Suprapubic skin (tissue), 4 donors: Measurements from ENCODE around the gene ULBP3. TPM values are rescaled to one million over a fixed set of nuclear protein-coding genes. Genes with fewer than 3 reads are reported as not detected.
"Not testable (repeated sequence)": the region's sequence is repeated elsewhere in the genome, so short reads cannot be mapped to it uniquely, and the experiment has no call there.

Experiments used
- DNase-seq, 2 donors: peaks; one replicate each; pipeline ENCODE4 v3.0.0-alpha.2; 2019; ENCODE audit warnings: low spot score in 2 of 2
- H3K27ac ChIP-seq: fragments of 200-600 bp; sonication (generic); one replicate; pipeline ENCODE4 v1.5.1; 2019
- H3K27me3 ChIP-seq: fragments of 200-600 bp; sonication (generic); one replicate; pipeline ENCODE4 v1.5.1; 2019
- H3K36me3 ChIP-seq: fragments of 200-600 bp; sonication (generic); one replicate; pipeline ENCODE4 v1.5.1; 2019
- H3K4me1 ChIP-seq: fragments of 200-600 bp; sonication (generic); one replicate; pipeline ENCODE4 v1.5.1; 2019
- H3K4me3 ChIP-seq: fragments of 200-600 bp; sonication (generic); one replicate; pipeline ENCODE4 v1.5.1; 2019; ENCODE audit warnings: mild to moderate bottlenecking
- H3K9me3 ChIP-seq: fragments of 200-600 bp; sonication (generic); one replicate; pipeline ENCODE4 v1.5.1; 2019
- CTCF ChIP-seq, 2 donors: fragments of 200-600 bp in 1 of 2; fragments of 450-650 bp in 1 of 2; sonication (generic) in 1 of 2; IDR thresholded peaks; one replicate each; pipeline ENCODE4 v1.5.1; 2016 to 2019; ENCODE audit warnings: antibody characterized with exemption in 2 of 2, mild to moderate bottlenecking in 1 of 2, moderate library complexity in 1 of 2
- EP300 ChIP-seq: sonication (generic); formaldehyde crosslinking; IDR thresholded peaks from one replicate; pipeline ENCODE4 v1.6.1; 2017; ENCODE audit warnings: antibody characterized with exemption
- POLR2A ChIP-seq, 2 donors: fragments of 450-650 bp; IDR thresholded peaks; one replicate each; pipeline ENCODE4 v1.6.1; 2017; ENCODE audit warnings: antibody characterized with exemption in 2 of 2, mild to moderate bottlenecking in 2 of 2, moderate library complexity in 2 of 2
- POLR2AphosphoS5 ChIP-seq, 3 donors: sonication (generic); formaldehyde crosslinking; IDR thresholded peaks; one replicate each; pipeline ENCODE4 v1.6.1; 2017; ENCODE audit warnings: antibody characterized with exemption in 3 of 3
- WGBS: methylation state at CpG from one replicate; pipeline ENCODE4 v1.1.5; 2018; 5-methylcytosine and 5-hydroxymethylcytosine counted together
- total RNA-seq, 4 donors: library from RNA; depleted of rRNA; stranded (reverse); fragments of >200 nt; gene quantifications; one replicate each; pipeline ENCODE4 v1.1.0, GENCODE V29; 2016

Gene ULBP3
- total RNA-seq, 4 donors from 2014 or later = 0.78 to 2.1 TPM; not detected in 2

- no peak overlapping the region for H3K4me3 ChIP-seq
- H3K36me3 ChIP-seq = no peaks in the 10 kb centered on the region
- DNase-seq = no peak
- no peaks in the 10 kb centered on the region for H3K9me3 ChIP-seq
- peaks cover 17% of the 10 kb centered on the region for H3K4me1 ChIP-seq
- no peak for TF ChIP-seq POLR2A (IDR thresholded peaks at IDR 0.05)
- no peak for TF ChIP-seq EP300
- no peak for TF ChIP-seq POLR2AphosphoS5 (IDR thresholded peaks at IDR 0.05)
- TF ChIP-seq CTCF (IDR thresholded peaks at IDR 0.05) = no peak
- 91% methylated on average over 9 of the region's 9 CpGs for WGBS
- no peak overlapping the region for H3K27ac ChIP-seq
- peaks cover 34% of the 10 kb centered on the region for H3K27me3 ChIP-seq
Observed at GRCh38 chr6:150026976-150027805, 41.7 kb downstream of the ULBP3 start.

GRCh38 chr6:150025201-150025917 is 43.6 kb downstream of the ULBP3 start, which contains the start of gene RAET1L:
TSS of gene RAET1L (minus strand) at chr6:150025532. CDS start at chr6:150025471, 61 bp downstream.
- WGBS = 4% methylated on average over 31 of the region's 36 CpGs
- DNase-seq = peak in 1 of 2 donors; percentile 71
- TF ChIP-seq EP300 (no peak), CTCF (IDR thresholded peaks at IDR 0.05) (no peak), POLR2A (IDR thresholded peaks at IDR 0.05) (no peak), POLR2AphosphoS5 (IDR thresholded peaks at IDR 0.05) (no peak)
- no peaks in the 10 kb centered on the region for H3K36me3 ChIP-seq
- peaks cover 17% of the 10 kb centered on the region for H3K4me1 ChIP-seq
- H3K27me3 ChIP-seq = peaks cover 34% of the 10 kb centered on the region
- H3K4me3 ChIP-seq = peak within 1 kb of the TSS; percentile 42
- no peaks in the 10 kb centered on the region for H3K9me3 ChIP-seq
- no peak within 1 kb of the TSS for H3K27ac ChIP-seq

GRCh38 chr6:150024646-150025155 is 44.2 kb downstream of the ULBP3 start:
- H3K27ac ChIP-seq = no peak overlapping the region
- peak overlapping the region; percentile 42 for H3K4me3 ChIP-seq
- TF ChIP-seq POLR2AphosphoS5 (IDR thresholded peaks at IDR 0.05) = no peak
- TF ChIP-seq POLR2A (IDR thresholded peaks at IDR 0.05) = no peak
- no peak for TF ChIP-seq CTCF (IDR thresholded peaks at IDR 0.05)
- TF ChIP-seq EP300 = no peak
- peaks cover 17% of the 10 kb centered on the region for H3K4me1 ChIP-seq
- H3K36me3 ChIP-seq = no peaks in the 10 kb centered on the region
- 61% methylated on average over 6 of the region's 11 CpGs for WGBS
- no peak for DNase-seq
- no peaks in the 10 kb centered on the region for H3K9me3 ChIP-seq
- H3K27me3 ChIP-seq = peaks cover 34% of the 10 kb centered on the region

- H3K4me1 ChIP-seq = peaks cover 17% of the 10 kb centered on the region
- H3K4me3 ChIP-seq = not testable (repeated sequence)
- peaks cover 39% of the 10 kb centered on the region for H3K27me3 ChIP-seq
Observed at GRCh38 chr6:150024021-150024420, 44.9 kb downstream of the ULBP3 start.

GRCh38 chr6:150021870-150022269 is 47.1 kb downstream of the ULBP3 start:
- 100% methylated on average over 2 of the region's 6 CpGs for WGBS
- H3K4me1 ChIP-seq = peaks cover 17% of the 10 kb centered on the region
- H3K9me3 ChIP-seq, H3K27ac ChIP-seq, H3K36me3 ChIP-seq, DNase-seq, H3K4me3 ChIP-seq: not testable (repeated sequence)
- peaks cover 42% of the 10 kb centered on the region for H3K27me3 ChIP-seq

More at GRCh38 chr6:150024021-150024420, 44.9 kb downstream of the ULBP3 start:
- not testable (repeated sequence) for H3K9me3 ChIP-seq, H3K27ac ChIP-seq, DNase-seq, H3K36me3 ChIP-seq
- WGBS = no CpG with 5 or more reads among the region's 2 CpGs
